GM12865 (cell line): ENCODE measurements around the gene LY86.

Source experiments
- DNase-seq: peaks from one replicate; pipeline ENCODE4 v3.0.0; 2010; ENCODE audit warnings: low read depth
- H3K4me3 ChIP-seq: 2 replicates; pipeline ENCODE4 v1.5.1; 2011; ENCODE audit warnings: mild to moderate bottlenecking, low read depth, low read length, control low read depth
- TF ChIP-seq, protein P1 (sequence below): IDR thresholded peaks from 2 replicates; pipeline ENCODE4 v1.5.1; 2011; ENCODE audit warnings: low read length, control low read depth, low read depth, inconsistent platforms; ENCODE audit not compliant: insufficient read depth; ENCODE audit errors: missing control alignments

The LY86 gene

DNA sequence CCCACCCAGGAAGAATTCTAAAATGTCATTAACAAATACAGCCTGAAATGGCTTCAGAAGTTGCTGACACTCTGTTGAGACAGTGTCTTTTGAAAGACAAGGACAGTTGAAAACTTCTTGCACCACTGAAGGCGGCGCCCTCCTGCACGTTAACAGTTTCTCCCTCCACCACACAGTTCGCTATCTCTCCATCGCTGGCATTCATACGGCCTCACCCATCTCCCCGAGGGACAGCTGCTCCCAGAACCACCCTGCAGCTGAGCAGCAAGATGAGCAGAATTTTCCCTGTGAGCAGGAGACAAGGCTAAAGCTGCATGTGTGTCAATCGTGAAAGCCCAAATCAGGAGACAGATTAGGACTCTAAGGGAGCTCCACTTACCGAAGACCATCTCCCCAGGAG lies 113.3 kb downstream of the LY86 start:
- no peak for DNase-seq
- TF ChIP-seq, protein P1, sequence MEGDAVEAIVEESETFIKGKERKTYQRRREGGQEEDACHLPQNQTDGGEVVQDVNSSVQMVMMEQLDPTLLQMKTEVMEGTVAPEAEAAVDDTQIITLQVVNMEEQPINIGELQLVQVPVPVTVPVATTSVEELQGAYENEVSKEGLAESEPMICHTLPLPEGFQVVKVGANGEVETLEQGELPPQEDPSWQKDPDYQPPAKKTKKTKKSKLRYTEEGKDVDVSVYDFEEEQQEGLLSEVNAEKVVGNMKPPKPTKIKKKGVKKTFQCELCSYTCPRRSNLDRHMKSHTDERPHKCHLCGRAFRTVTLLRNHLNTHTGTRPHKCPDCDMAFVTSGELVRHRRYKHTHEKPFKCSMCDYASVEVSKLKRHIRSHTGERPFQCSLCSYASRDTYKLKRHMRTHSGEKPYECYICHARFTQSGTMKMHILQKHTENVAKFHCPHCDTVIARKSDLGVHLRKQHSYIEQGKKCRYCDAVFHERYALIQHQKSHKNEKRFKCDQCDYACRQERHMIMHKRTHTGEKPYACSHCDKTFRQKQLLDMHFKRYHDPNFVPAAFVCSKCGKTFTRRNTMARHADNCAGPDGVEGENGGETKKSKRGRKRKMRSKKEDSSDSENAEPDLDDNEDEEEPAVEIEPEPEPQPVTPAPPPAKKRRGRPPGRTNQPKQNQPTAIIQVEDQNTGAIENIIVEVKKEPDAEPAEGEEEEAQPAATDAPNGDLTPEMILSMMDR, result no peak
- H3K4me3 ChIP-seq, result no peak overlapping the region

- H3K4me3 ChIP-seq, result no peak overlapping the region
- TF ChIP-seq, protein P1, result no peak
- DNase-seq, result no peak
These were observed 115.2 kb downstream of the LY86 start for GRCh38 chr6:6703699-6704098.
